Right lobe of liver (tissue), 6 donors: Measurements from ENCODE around the gene PRLH. TPM values are rescaled to one million over a fixed set of nuclear protein-coding genes. Genes with fewer than 3 reads are reported as not detected.

Experiments used
- ATAC-seq, 4 donors: fragments of 200-7000 bp; cut with Tn5 transposase; one replicate each; pipeline ENCODE4 v1.9.1; 2020; ENCODE audit warnings: mild to moderate bottlenecking in 4 of 4, moderate library complexity in 4 of 4
- DNase-seq, 3 donors: peaks; one replicate each; pipeline ENCODE4 v3.0.0-alpha.2; 2020
- H3K27ac ChIP-seq, 3 donors: fragments of 200-600 bp; one replicate each; pipeline ENCODE4 v1.8.0; 2022
- H3K27me3 ChIP-seq, 2 donors: fragments of 200-600 bp; one replicate each; pipeline ENCODE4 v1.8.0; 2022
- H3K36me3 ChIP-seq, 4 donors: fragments of 200-600 bp; sonication (generic) in 1 of 4; one replicate each; pipeline versions ENCODE4 v1.5.1 to v1.8.0; 2017 to 2022; ENCODE audit warnings: control low read depth in 1 of 4
- H3K4me1 ChIP-seq, 4 donors: fragments of 200-600 bp; sonication (generic) in 1 of 4; one replicate each; pipeline versions ENCODE4 v1.5.1 to v1.8.0; 2017 to 2022; ENCODE audit warnings: control low read depth in 1 of 4
- H3K4me3 ChIP-seq, 3 donors: fragments of 200-600 bp; one replicate each; pipeline ENCODE4 v1.8.0; 2022
- H3K9me3 ChIP-seq, 4 donors: fragments of 200-600 bp; sonication (generic) in 1 of 4; one replicate each; pipeline versions ENCODE4 v1.5.1 to v1.8.0; 2017 to 2022; ENCODE audit warnings: control low read depth in 1 of 4
- CTCF ChIP-seq, 4 donors: fragments of 200-600 bp in 3 of 4; fragments of 450-650 bp in 1 of 4; IDR thresholded peaks; one replicate each; pipeline versions ENCODE4 v1.5.1 to v1.8.0; 2016 to 2022; ENCODE audit warnings: antibody characterized with exemption in 4 of 4, mild to moderate bottlenecking in 2 of 4
- POLR2A ChIP-seq: fragments of 450-650 bp; IDR thresholded peaks from one replicate; pipeline ENCODE4 v1.6.1; 2017; ENCODE audit warnings: antibody characterized with exemption, mild to moderate bottlenecking
- WGBS: methylation state at CpG from one replicate; pipeline ENCODE4 v1.1.6; 2018; ENCODE audit warnings: low coverage, low lambda C conversion rate; ENCODE audit not compliant: insufficient coverage; ENCODE audit errors: missing lambda C conversion rate; 5-methylcytosine and 5-hydroxymethylcytosine counted together
- intact Hi-C, 2 donors: fragments of 100-400 bp; cut with DNase I; formaldehyde crosslinking; loops; one replicate each; pipeline versions ENCODE4 v1.11.2 to v1.14.1; 2022
- total RNA-seq, 6 experiments: library from RNA; depleted of rRNA in 2 of 6; stranded (reverse); fragments of >200 nt in 2 of 6; fragmentation: NEBNext Ultra II Directional in 3 of 6; extraction: Animal tissue kit (Norgen Biotek cat#: 25700) in 3 of 6; gene quantifications; one replicate each; pipeline versions ENCODE4 v1.1.0 to v1.2.4, GENCODE V29; 2016 to 2023
- donor health status: DM: no; HTN: yes; CAD: no.
- donor health status: DM: no; HTN: no; CAD: no.
- donor health status: DM: no; HTN: no; CAD: no.
- donor health status: DM: no; HTN: yes; CAD: no.
- donor health status: DM: no; HTN: yes; CAD: no.

The PRLH gene
- total RNA-seq, 6 experiments from 2014 or later, result not detected

- H3K27me3 ChIP-seq, result no peaks in the 10 kb centered on the region
- intact Hi-C loops, result no loop called here
- H3K4me3 ChIP-seq, result no peak overlapping the region
- TF ChIP-seq CTCF (IDR thresholded peaks at IDR 0.05) (no peak), POLR2A (no peak)
- ATAC-seq (no peak), DNase-seq (no peak)
- peaks cover 0 to 13% (median 1%) of the 10 kb centered on the region in 4 donors for H3K36me3 ChIP-seq
- peaks cover 0 to 13% (median 5%) of the 10 kb centered on the region in 4 donors for H3K4me1 ChIP-seq
- peaks cover 0 to 10% (median 0%) of the 10 kb centered on the region in 4 donors for H3K9me3 ChIP-seq
- H3K27ac ChIP-seq, result no peak overlapping the region
- 88% methylated on average over 1 of the region's 1 CpG for WGBS
Measured at GRCh38 chr2:237555560-237555959, 10.8 kb upstream of the PRLH start.

GRCh38 chr2:237556773-237557632, 9.4 kb upstream of the PRLH start:
- intact Hi-C loops, result no loop called here
- peak in 1 of 4 donors; percentile 16 for ATAC-seq
- no peak for DNase-seq
- H3K27me3 ChIP-seq, result no peaks in the 10 kb centered on the region
- H3K9me3 ChIP-seq, result peaks cover 0 to 10% (median 0%) of the 10 kb centered on the region in 4 donors
- H3K27ac ChIP-seq, result peak overlapping the region in 1 of 3 donors; percentile 22
- 59% methylated on average over 8 of the region's 11 CpGs for WGBS
- H3K4me3 ChIP-seq, result no peak overlapping the region
- peaks cover 0 to 13% (median 1%) of the 10 kb centered on the region in 4 donors for H3K36me3 ChIP-seq
- H3K4me1 ChIP-seq, result no peaks in the 10 kb centered on the region
- TF ChIP-seq CTCF (IDR thresholded peaks at IDR 0.05) (no peak), POLR2A (no peak)

GRCh38 chr2:237557633-237558015, 8.8 kb upstream of the PRLH start:
- TF ChIP-seq CTCF (IDR thresholded peaks at IDR 0.05) (no peak), POLR2A (no peak)
- no peaks in the 10 kb centered on the region for H3K4me1 ChIP-seq
- no peak overlapping the region for H3K4me3 ChIP-seq
- ATAC-seq (peak in 2 of 4 donors; percentile 46 to 58), DNase-seq (no peak)
- no peaks in the 10 kb centered on the region for H3K27me3 ChIP-seq
- WGBS, result 20% methylated on average over 1 of the region's 4 CpGs
- H3K9me3 ChIP-seq, result peaks cover 0 to 10% (median 0%) of the 10 kb centered on the region in 4 donors
- peak overlapping the region in 1 of 3 donors; percentile 22 for H3K27ac ChIP-seq
- intact Hi-C loops, result no loop called here
- peaks cover 0 to 13% (median 1%) of the 10 kb centered on the region in 4 donors for H3K36me3 ChIP-seq

GRCh38 chr2:237558961-237559641, 7.3 kb upstream of the PRLH start:
- no peak overlapping the region for H3K4me3 ChIP-seq
- ATAC-seq, result peak; percentile 13 to 82 (median 50)
- H3K4me1 ChIP-seq, result no peaks in the 10 kb centered on the region
- 36% methylated on average over 8 of the region's 22 CpGs for WGBS
- peak in 1 of 3 donors; percentile 48 for DNase-seq
- no peak overlapping the region for H3K27ac ChIP-seq
- intact Hi-C loops, result no loop called here
- H3K36me3 ChIP-seq, result peaks cover 0 to 4% (median 0%) of the 10 kb centered on the region in 4 donors
- peaks cover 0 to 10% (median 0%) of the 10 kb centered on the region in 4 donors for H3K9me3 ChIP-seq
- no peaks in the 10 kb centered on the region for H3K27me3 ChIP-seq
- TF ChIP-seq POLR2A, result no peak
- TF ChIP-seq CTCF (IDR thresholded peaks at IDR 0.05), result no peak
